ENCODE data around the gene EPB41.

DNA sequence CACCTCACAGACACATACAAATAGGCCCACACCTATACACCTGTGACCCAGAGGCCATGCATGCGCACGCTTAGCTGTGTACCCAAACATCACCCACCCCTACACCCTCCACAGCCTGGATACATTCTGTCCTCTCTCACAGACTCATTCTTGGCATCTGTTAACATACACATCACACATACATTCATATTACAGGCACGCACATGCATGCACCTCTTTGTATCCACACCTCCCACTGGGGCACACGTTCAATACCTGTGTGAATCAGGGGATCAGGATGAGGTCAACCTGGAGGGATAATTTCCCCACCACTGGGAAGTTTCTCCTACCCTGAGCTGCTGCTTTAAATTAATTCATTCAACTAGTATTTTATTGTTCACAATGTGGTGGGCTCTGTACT is 35.6 kb upstream of the EPB41 start:
- TF ChIP-seq, protein P1, sequence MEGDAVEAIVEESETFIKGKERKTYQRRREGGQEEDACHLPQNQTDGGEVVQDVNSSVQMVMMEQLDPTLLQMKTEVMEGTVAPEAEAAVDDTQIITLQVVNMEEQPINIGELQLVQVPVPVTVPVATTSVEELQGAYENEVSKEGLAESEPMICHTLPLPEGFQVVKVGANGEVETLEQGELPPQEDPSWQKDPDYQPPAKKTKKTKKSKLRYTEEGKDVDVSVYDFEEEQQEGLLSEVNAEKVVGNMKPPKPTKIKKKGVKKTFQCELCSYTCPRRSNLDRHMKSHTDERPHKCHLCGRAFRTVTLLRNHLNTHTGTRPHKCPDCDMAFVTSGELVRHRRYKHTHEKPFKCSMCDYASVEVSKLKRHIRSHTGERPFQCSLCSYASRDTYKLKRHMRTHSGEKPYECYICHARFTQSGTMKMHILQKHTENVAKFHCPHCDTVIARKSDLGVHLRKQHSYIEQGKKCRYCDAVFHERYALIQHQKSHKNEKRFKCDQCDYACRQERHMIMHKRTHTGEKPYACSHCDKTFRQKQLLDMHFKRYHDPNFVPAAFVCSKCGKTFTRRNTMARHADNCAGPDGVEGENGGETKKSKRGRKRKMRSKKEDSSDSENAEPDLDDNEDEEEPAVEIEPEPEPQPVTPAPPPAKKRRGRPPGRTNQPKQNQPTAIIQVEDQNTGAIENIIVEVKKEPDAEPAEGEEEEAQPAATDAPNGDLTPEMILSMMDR (conservative IDR thresholded peaks at IDR 0.05; ENCODE audit: low read depth in 2 of 2) = no peak
- TF ChIP-seq EZH2phosphoT487 (IDR thresholded peaks at IDR 0.05; ENCODE audit: unreplicated experiment) (no peak), EZH2 (IDR thresholded peaks at IDR 0.05; ENCODE audit: low read depth, unreplicated experiment) (no peak)
- TF ChIP-seq, protein P2, sequence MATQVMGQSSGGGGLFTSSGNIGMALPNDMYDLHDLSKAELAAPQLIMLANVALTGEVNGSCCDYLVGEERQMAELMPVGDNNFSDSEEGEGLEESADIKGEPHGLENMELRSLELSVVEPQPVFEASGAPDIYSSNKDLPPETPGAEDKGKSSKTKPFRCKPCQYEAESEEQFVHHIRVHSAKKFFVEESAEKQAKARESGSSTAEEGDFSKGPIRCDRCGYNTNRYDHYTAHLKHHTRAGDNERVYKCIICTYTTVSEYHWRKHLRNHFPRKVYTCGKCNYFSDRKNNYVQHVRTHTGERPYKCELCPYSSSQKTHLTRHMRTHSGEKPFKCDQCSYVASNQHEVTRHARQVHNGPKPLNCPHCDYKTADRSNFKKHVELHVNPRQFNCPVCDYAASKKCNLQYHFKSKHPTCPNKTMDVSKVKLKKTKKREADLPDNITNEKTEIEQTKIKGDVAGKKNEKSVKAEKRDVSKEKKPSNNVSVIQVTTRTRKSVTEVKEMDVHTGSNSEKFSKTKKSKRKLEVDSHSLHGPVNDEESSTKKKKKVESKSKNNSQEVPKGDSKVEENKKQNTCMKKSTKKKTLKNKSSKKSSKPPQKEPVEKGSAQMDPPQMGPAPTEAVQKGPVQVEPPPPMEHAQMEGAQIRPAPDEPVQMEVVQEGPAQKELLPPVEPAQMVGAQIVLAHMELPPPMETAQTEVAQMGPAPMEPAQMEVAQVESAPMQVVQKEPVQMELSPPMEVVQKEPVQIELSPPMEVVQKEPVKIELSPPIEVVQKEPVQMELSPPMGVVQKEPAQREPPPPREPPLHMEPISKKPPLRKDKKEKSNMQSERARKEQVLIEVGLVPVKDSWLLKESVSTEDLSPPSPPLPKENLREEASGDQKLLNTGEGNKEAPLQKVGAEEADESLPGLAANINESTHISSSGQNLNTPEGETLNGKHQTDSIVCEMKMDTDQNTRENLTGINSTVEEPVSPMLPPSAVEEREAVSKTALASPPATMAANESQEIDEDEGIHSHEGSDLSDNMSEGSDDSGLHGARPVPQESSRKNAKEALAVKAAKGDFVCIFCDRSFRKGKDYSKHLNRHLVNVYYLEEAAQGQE (IDR thresholded peaks at IDR 0.05; ENCODE audit: unreplicated experiment) = no peak
